Measurements from ENCODE around the gene RAB6B. TPM values are rescaled to one million over a fixed set of nuclear protein-coding genes. Genes with fewer than 3 reads are reported as not detected.
A peak's percentile ranks its signal among the peaks of the same experiment; 100 is the strongest.

Gene RAB6B
- total RNA-seq, 1 donor from 2014 or later, result 11.0 TPM

DNA sequence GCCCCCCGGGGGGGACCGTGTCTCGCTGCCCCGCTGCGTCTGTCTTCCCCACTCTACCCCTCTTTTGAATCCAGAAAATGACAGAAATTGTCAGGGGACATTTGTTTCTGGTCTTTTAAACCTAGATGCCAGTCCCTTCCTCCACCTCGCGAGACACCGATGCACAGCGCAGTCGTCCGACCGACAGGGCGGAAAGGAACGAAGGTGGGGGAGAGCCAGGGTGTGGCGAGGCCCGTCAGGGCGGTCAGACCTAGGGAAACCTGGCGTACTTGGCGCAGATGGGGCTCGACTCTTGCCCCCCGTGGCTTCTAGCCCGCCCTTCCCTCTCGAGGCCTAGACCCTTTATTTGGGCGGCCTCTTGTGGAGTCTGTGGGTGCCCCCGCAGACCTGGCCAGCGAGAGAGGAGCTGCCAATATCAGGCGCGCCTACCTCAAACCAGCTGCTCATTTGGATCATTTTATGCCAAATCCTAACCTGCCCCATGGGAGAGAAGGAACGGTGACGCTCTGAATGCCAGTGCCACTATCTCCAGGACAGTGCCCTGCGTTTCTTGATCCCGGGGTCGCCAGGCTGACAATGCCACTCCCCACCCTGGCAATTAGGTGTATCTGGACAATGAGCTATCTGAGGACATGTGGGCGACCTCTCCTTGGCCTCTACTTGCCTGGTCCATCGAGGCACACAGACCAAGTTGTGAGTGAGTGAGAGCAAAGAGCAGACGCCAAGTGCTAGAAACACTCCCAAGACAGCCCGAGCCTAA lies 500 bp upstream of the RAB6B start:
- Mint-ChIP-seq H3K4me1 (peaks cover 6% of the 10 kb centered on the region), H3K27ac (peak overlapping the region; percentile 86), H3K4me3 (peak overlapping the region; percentile 87), H3K27me3 (ENCODE audit: low read depth) (peaks cover 63% of the 10 kb centered on the region), H3K36me3 (no peaks in the 10 kb centered on the region), H3K9me3 (no peaks in the 10 kb centered on the region)
- DNase-seq (ENCODE audit: low spot score in 2 of 2, unreplicated experiment in 2 of 2), result no peak
- TF ChIP-seq, protein P1, sequence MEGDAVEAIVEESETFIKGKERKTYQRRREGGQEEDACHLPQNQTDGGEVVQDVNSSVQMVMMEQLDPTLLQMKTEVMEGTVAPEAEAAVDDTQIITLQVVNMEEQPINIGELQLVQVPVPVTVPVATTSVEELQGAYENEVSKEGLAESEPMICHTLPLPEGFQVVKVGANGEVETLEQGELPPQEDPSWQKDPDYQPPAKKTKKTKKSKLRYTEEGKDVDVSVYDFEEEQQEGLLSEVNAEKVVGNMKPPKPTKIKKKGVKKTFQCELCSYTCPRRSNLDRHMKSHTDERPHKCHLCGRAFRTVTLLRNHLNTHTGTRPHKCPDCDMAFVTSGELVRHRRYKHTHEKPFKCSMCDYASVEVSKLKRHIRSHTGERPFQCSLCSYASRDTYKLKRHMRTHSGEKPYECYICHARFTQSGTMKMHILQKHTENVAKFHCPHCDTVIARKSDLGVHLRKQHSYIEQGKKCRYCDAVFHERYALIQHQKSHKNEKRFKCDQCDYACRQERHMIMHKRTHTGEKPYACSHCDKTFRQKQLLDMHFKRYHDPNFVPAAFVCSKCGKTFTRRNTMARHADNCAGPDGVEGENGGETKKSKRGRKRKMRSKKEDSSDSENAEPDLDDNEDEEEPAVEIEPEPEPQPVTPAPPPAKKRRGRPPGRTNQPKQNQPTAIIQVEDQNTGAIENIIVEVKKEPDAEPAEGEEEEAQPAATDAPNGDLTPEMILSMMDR (IDR thresholded peaks at IDR 0.05; ENCODE audit: unreplicated experiment), result no peak

DNA sequence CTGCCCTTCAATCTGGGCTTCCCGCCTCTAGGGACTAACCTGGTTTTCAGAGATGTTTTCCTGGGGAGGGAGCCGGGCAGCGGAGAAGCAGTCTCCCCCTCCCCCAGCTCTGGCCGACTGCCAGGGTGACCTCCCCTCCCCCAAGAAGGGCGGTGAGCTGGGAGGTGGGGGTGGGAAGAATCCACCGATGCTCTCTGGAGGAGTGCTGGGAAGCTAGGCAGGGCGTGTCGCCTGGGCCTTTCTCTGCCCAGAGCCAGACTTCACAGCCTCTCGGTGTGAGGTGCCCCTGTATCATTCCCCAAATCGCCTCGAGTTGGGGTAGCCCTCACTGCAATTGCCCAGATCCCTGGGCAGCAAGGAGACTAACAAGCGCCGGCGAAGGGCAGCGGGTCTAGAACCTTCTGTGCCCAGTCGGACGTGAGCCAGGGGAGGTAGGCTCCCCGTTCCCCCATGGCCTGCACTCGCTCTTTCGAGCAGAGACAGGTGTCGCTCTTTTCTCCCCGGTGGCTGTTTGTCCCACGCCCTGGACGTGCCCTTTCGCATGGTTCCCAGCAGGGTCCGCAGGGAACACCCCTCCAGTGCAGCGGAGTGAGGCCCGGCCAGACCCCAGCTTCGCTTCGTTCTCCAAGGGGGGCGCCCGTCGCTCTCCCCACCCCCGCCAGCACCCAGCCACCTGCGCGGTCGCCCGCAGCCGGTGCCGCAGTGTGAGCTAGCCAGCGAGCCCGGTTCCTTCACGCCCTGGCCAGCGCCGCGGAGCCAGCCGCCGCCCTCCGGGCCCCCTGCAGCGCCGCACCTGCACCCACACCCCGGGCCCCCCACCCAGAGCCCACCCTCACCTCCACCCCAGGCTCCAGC lies 1.1 kb downstream of the RAB6B start:
- Mint-ChIP-seq H3K4me3 (peak overlapping the region; percentile 64), H3K27me3 (ENCODE audit: low read depth) (peaks cover 50% of the 10 kb centered on the region), H3K36me3 (no peaks in the 10 kb centered on the region), H3K9me3 (no peaks in the 10 kb centered on the region), H3K27ac (no peak overlapping the region), H3K4me1 (peaks cover 6% of the 10 kb centered on the region)
- no peak for DNase-seq (ENCODE audit: low spot score in 2 of 2, unreplicated experiment in 2 of 2)
- TF ChIP-seq, protein P1 (IDR thresholded peaks at IDR 0.05; ENCODE audit: unreplicated experiment), result no peak

DNA sequence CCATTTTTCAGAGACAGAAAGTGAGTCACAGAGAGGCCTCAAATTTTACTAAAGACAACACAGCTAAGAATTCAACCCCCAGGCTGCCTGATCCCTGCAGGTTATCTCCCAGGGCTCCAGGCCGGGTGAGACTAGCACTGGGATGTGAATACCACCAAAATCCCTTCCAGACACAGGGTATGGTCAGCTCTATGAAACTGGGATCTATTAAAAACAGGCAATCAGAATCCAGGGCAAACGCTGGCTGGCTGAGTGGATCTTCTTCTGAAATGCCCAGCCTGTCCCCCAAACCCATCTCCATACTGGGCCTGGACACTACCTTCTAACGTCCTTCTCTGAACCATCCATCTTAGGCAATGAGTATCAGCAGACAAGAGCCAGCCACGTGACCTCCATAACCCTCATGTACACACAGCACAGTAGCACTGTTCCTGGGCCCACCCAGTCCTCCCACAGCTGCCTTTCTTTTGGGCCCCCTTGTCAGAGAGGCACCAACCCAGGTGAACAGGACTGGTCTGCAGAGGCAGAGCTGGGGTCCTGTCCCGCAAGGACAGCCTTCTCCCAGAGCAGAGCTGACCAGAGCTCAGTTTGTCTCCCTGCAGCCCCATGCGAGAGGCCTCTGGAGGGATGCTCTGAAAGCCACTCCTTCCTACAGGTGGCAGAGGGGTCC lies 1.9 kb downstream of the RAB6B start:
- Mint-ChIP-seq H3K36me3 (no peaks in the 10 kb centered on the region), H3K27ac (no peak overlapping the region)

DNA sequence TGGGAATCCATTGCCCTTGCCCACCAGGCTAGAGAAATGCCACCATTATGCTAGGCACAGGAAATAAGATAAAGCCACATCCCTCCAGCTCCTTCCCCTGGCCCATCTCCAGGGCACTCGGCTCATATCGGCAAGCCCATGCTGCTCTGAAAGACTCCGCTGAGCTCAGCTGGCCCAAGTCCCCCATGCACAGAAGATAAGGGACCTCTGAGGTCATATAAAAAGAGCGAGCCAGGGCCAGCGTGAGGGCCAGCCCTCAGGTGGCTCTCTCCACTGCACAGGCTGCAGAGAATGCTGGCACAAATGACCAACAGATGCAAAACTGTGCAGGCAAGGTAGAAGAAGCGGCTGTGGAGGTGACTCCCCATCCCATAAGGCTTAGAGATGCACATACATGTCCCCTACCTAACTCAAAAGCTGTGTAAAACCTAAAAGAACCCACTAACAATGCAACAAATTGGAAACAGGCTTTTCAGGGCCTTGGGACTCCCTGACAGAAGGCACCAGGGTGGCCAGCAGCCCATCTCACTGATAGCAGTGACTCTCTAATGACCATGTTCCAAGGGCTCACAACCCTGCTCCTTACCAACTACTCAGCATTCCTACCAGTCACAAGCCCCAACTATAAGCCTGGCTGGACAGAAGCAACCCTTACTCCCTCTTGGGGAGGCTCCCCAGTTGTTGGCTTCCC lies 3.0 kb downstream of the RAB6B start:
- Mint-ChIP-seq H3K4me1 (peaks cover 6% of the 10 kb centered on the region), H3K27ac (no peak overlapping the region), H3K9me3 (no peaks in the 10 kb centered on the region), H3K27me3 (ENCODE audit: low read depth) (peaks cover 39% of the 10 kb centered on the region), H3K36me3 (no peaks in the 10 kb centered on the region), H3K4me3 (no peak overlapping the region)
- TF ChIP-seq, protein P1 (IDR thresholded peaks at IDR 0.05; ENCODE audit: unreplicated experiment), result no peak
- DNase-seq (ENCODE audit: low spot score in 2 of 2, unreplicated experiment in 2 of 2), result no peak

More for the DNA sequence above, 1.9 kb downstream of the RAB6B start:
- Mint-ChIP-seq H3K9me3 (no peaks in the 10 kb centered on the region), H3K27me3 (ENCODE audit: low read depth) (peaks cover 45% of the 10 kb centered on the region), H3K4me1 (peaks cover 6% of the 10 kb centered on the region), H3K4me3 (peak overlapping the region; percentile 64)
- DNase-seq (ENCODE audit: low spot score in 2 of 2, unreplicated experiment in 2 of 2), result no peak
- TF ChIP-seq, protein P1 (IDR thresholded peaks at IDR 0.05; ENCODE audit: unreplicated experiment), result no peak
